Activated CD4-positive, alpha-beta T cell treated with anti-CD3 and anti-CD28 coated beads, Interleukin-2, amount 50 U/mL, for 16 hours (primary cell): Measurements from ENCODE around the gene ERCC2.
"Not testable (repeated sequence)": the region's sequence is repeated elsewhere in the genome, so short reads cannot be mapped to it uniquely, and the experiment has no call there.

ENCODE experiments used
- DNase-seq: peaks from one replicate; pipeline ENCODE4 v3.0.0-alpha.2; 2020

ERCC2 gene

DNA sequence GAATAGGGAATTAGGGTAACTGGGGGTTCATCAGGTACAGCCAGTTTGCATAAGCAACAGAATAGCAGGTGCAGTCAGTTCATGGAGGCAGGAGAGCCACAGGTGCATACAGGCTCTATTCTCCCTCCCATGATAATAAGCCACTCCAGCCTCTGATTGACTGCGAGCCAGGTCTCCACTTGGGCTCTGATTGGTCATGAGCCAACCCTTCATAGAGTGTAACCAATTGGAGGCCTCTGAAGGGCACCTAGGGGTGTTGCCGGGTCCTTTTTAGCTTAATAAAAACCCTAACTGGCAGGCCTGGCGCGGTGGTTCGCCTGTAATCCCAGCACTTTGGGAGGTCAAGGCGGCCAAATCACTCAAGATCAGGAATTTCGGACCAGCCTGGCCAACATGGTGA, 39.0 kb downstream of the ERCC2 start:
- no peak for DNase-seq

DNA sequence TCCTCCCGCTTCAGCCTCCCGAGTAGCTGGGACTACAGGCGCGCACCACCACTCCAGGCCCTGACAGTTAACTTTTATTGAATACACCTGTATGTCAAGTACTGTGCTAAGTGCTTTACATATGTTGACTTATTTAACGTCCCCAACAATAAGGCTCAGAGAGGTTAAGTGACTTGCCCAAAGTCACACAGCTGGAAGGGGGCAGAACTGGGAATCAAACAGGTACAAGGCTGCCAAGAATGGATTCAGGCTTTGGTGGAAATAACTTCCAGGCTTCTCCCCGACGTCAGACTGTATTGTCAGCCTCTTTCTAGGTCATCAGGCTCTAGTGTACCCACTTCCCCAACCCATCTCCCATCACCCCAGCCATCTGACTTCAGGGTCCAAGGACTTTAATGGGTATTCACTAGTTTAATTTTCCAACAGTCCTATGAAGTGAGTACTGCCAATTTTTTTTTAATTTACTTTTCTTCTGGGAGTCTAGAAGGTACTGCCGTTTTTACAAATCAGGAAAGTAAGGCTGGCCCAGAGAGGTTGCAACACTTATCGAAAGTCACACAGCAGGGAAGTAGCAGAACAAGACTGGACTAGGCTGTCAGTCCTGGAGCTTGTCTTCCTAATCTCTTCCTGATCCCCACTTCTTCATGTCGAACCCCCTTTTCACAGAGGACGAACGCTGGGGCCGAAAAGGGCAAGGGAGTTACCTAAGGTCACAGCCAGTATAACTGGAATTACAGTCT, 42.8 kb downstream of the ERCC2 start:
- no peak for DNase-seq

DNA sequence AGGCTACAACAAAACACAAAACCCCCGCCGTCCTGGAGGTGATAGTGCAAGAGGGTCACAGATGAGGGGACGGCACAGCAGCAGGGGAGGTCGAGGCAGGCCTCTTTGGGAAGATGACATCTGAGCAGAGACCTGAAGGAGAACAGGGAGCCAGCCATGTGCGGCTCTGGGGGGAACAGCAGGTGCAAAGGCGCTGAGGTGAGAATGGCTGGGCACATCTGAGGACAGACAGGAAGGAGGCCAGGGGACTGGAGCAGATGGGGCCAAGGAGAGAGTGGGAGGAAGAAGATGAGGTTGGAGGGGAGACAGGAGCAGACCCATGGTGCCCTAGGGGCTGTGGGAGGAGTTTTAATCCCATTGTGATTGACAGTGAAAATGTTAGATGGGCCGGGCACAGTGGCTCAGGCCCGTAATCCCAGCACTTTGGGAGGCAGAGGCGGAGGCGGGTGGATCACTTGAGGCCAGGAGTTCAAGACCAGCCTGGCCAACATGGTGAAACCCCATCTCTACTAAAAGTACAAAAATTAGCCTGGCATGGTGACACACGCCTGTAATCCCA, 45.9 kb downstream of the ERCC2 start:
- no peak for DNase-seq

DNA sequence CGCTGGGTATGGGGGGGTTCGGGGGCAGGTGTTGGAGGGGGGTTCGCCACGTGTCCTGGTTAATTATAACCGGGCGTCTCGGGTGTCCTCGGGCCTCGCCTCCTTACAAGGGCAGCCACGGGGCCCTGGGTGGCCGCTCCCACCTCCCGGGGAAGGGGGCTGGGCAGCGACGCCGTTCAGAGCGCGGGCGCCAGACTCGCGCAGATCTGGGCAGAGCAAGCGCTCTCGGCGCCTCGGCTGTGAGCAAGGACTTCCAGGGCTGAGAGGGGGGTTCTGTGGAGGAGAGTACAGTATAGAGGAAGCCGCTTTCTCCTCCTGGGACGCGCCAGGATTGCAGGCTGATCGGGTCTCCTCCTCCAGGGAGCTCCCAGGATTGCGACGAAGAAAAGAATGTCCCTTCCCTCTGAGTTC, 46.7 kb downstream of the ERCC2 start:
- DNase-seq: no peak

DNA sequence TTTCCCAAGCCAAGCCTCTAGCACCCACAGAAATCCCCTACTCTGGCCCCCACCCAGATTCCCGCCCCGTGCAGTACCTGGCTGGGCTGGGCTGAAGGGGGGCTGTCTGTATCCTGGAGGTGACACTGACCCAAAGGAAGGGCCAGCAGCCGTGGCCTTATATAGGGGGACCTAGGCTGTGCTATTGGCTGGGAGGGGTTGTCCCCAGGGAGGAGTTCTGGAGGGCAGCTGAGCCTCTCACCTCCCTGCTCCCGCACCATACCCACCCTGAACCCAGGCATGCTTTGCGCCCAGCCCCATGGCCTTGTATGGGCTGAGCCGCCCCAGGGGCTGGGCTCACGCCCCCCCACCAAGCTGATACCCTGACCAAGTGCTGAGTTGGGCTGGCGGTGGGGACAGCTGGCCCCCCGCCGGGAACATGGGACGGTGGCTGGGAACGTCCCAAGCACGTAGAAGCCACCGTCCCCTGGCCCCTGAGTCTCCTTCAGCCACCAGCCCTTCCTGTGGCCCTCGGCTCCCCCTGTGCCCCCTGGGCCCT, 47.6 kb downstream of the ERCC2 start, which contains the start of gene CKM:
CKM (minus strand) TSS at position 132 of the 538 bp plus-strand sequence. CDS start 3,162 bp downstream, outside the sequence.
- DNase-seq: no peak

DNA sequence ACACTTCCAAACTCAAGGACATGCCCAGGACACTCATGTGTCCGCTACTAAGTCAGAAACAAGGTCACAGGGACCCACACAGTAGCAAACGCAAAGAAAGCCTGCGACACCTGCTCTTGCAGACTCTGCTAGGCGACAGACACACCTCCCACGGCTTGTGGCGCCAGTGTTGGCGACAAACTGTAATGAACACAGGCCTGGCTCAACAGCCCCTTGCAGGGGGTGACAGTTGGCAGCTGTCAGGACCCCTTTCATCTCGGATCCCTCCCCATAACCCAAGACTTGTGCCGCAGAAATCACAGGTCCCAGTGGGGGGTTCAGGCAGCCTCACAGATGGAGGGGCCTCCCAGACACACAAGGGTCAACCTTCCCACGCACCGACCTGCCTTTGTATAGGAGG, 48.1 kb downstream of the ERCC2 start:
- DNase-seq: no peak

DNA sequence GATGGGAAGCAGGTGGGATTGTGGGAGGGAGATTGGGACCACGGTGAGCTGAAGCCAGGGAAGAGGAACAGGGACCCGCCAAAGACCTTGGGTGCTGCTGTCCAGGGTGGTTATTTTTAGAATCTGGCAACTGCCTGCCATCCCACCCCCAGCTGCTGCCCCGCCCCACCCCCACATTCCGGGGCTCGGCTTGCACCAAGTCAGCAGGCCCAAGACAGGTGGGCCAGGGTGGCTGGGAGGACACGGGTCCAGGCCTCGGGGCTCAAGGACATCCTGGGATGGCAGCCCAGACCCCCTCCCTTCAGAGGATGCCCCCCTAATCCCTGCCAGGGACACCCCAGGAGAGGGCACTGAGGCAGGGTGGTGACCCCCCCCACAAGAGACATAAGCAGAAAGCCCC, 48.5 kb downstream of the ERCC2 start:
- no peak for DNase-seq

DNA sequence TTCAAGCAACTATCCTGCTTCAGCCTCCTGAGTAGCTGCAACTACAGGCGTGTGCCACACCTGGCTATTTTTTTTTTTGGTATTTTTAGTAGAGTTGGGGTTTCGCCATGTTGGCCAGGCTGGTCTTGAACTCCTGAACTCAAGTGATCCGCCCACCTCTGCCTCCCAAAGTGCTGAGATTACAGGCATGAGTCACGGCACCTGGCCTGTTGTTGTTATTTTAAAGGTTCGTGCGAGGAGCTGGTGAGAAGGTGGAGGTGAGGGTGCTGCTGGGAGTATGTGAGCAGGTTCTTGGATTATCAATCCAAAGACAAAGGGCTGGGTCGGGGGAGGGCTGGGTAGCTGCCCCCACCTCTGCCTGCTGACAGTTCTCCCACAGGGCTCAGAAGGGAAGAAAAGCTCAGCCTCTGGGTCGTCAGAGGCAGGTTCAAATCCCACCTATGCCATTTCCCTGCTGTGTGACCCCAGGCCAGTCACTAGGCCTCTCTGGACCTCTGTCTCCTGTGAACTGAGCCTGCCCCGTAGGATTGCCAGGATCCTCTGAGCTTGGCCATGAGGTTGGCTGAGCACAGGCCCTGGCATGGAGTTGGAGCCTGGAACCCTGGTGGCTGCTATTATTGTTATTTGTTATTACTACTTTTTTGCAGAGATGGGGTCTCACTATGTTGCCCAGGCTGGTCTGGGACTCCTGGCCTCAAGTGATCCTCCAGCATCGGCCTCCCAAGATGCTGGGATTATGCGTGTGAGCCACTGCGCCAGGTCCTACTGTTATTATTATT, 49.2 kb downstream of the ERCC2 start:
- no peak for DNase-seq

DNA sequence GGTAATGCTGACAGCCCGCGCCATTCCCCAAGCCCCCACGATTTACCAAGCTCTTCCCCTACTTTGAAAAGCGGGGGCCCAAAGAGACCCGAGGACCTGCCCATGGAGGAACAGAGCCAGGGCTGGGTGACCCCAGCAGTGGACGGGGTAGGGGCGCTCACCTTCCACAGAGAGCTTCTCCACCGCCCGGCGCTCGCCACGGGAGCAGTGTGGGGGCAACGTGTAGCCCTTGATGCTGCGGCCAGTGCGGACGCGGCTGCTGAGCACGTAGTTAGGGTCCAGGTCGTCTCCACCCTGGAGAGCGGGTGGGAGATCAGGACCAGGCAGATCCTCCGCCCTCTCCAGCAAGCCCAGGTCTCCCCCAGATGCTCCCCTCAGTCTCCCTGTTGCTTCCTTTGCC, 55.1 kb downstream of the ERCC2 start:
- DNase-seq: no peak

DNA sequence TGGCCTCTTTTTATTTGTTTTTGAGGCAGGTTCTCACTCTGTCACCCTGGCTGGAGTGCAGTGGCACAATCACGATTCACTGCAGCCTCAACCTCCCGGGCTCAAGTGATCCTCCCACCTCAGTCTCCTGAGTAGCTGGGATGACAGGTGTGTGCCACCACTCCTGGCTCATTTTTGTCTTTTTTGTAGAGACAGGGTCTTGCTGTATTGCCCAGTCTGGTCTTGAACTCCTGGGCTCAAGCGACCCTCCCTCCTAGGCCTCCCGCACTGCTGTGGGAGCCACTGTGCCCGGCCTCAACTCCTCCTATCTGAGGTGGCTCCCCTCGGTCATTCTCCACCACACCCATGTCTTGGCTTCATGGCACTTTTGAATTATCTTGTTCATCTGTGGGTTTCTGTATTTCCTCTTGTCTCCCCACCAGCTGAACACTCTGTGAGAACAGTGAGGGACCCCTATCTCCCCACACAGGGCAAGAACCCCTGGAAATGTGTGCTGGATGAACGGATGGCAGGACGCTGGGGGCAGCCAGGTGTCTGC, 55.6 kb downstream of the ERCC2 start:
- DNase-seq: no peak

DNA sequence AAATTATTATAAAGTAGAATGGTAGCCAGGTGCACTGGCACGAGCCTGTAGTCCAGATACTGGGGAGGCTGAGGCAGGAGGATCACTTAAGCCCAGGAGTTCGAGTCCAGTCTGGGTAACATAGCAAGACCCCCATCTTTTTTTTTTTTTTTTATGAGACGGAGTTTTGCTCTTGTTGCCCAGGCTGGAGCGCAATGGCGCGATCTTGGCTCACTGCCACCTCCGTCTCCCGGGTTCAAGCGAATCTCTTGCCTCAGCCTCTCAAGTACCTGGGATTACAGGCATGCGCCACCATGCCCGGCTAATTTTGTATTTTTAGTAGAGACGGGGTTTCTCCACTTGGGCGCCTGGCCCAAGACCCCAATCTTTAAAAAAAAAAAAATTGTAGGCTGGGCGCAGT, 58.1 kb downstream of the ERCC2 start:
- not testable (repeated sequence) for DNase-seq

DNA sequence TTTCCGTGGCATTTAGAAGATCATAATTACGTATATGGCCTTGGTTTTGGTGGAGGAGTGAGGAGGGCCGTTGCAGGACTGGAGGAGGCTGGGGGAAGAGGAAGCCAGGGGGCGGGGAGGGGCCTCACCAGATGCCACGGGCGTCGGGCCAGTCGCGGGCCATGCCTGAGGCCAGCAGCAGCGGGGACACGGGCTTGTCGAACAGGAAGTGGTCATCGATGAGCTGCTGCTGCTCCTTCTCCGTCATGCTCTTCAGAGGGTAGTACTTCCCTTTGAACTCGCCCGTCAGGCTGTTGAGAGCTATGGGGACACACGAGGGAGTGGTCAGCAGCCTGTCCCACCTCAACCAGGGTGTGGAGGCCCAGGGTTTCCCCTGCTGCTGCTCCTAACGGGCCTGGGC, 58.8 kb downstream of the ERCC2 start:
- no peak for DNase-seq

DNA sequence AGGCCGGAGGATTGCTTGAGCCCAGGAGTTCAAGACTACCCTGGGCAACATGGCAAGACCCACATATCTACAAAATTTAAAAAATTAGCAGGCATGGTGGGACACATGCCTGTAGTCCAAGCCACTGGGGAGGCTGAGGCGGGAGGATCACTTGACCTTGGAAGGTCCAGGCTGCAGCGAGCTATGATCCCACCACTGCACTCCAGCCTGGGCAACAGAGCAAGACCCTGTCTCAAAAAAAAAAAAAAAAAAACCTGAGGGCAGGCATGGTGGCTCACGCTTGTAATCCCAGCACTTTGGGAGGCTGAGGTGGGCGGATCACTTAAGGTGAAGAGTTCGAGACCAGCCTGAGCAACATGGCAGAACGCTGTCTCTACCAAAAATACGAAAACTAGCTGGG, 61.1 kb downstream of the ERCC2 start:
- not testable (repeated sequence) for DNase-seq

DNA sequence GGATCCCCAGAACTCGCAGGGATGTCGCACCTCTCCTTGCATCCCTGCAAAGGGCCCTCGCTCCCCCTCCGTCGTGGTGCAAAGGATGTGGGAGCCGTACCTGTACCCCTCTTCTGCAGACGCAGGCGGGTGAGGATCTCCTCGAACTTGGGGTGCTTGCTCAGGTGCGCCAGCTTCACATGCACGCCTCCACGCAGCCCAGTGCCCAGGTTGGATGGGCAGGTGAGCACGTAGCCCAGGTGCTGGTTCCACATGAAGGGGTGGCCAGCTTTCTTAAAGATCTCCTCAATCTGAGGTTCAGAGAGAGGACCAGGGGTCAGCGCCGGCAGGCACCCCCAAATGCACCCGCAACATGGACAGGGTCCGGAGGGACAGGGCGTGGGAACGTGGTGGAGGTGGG, 63.0 kb downstream of the ERCC2 start:
- DNase-seq: no peak

DNA sequence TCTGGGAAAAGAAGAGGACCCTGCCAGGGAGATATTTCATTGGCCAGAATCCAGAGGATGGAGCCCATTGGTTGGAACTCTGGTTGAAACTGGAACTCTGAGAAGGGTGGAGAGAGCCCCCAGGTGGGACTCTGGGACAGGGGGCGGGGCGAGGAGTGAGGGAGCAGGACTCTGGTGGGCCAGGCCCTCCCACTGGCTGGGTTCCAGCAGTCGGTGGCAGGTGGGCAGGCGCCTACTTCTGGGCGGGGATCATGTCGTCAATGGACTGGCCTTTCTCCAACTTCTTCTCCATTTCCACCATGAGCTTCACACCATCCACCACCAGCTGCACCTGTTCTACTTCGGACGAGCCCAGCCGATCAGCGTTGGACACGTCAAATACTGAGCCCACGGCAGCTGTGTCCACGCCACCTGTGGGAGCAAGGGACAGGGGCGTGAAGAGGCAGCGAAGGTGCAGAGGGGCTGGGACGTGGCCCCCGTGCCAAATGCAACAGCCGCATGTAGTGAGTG, 63.8 kb downstream of the ERCC2 start:
- DNase-seq: no peak

DNA sequence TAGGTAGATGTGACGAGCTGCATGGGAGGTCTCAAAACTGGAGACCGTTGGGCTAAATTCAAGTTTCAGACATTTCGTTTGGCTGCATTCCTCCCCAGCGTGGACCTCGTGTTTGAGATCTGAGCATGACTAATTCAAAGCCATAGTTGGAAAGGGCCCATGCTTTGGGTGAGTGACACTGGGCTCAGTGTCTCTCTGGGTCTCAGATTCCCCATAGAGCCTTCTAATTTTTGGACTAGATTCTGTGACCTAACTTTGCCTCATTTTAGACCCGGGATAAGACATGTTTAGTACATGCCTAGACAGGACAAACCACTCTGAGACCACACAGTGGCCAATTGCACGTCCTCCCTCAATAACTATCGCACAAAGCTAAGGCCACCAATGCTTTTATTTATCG, 64.3 kb downstream of the ERCC2 start:
- DNase-seq: no peak

DNA sequence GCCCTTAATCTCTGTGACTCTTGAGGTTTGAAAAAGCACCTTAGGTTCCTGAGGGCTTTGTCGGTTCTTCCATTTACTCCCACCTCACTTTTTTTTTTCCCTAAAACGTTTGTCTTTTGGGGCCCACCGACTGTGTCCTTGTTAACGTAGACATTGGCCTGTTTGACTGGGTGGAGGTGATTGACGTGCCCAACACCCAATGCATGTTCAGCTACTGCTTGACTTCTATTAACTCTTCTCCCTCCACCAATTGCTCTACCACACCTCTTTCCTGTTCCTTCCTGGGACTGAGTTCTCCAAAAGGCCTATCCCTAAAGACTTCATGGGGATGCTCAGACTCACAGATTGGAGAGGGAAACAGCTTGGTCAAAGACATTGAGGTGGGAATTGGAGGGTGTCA, 65.0 kb downstream of the ERCC2 start:
- DNase-seq: no peak

DNA sequence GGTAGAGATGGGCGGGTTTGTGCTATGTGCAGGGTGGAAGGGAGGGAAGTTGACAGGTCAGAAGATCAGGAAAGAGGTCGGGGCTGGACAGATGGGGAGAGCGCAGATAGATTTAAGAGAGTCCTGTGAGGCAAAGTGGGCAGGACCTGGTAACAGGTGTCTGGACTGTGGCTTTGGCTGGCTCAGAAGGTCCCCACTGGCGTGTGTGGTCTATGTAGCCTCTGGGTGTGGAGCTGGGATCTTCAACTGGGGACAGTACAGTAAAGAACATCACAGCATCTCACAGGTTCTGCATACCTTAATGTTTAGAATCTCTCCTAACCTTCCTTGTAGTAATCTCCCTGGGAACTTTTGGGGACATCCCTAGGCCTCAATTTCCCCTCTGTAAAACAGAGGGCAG, 65.4 kb downstream of the ERCC2 start:
- no peak for DNase-seq

DNA sequence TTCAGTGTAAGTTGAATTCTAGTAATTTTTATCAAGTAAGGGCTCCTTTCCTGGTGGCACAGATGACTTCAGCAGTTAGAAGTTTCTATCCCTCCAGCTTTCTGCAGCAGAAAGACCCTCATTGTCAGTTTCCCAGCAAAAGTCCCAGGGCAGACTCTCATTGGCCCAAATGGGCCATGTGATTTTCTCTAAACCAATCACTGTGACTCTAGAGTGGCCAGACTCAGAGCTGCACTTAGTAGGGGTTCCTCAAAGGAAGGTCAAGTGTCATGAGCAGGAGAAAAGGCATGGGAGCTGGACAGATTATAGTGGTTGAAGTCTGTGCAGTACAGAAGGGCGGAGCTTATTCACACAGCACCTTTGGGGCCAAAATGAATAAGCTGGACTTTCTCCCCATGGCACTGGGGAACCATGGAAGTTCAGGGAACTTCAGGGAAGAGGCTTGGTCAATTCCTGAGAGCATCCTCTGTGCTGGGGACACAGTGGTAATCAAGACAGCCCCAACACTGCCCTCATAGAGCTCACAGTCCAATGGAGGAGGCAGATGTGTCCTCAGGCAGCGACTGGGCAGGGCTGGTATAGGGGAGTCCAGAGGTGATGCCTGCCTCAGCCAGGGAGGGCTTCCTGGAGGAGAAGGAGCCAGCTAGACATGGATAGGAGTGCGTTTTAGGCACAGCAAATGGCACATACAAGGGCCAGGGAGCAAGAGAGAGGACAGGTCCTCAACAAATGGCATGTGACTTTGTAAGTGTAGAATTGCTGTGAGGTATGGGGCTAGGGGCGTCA, 66.0 kb downstream of the ERCC2 start:
- no peak for DNase-seq

DNA sequence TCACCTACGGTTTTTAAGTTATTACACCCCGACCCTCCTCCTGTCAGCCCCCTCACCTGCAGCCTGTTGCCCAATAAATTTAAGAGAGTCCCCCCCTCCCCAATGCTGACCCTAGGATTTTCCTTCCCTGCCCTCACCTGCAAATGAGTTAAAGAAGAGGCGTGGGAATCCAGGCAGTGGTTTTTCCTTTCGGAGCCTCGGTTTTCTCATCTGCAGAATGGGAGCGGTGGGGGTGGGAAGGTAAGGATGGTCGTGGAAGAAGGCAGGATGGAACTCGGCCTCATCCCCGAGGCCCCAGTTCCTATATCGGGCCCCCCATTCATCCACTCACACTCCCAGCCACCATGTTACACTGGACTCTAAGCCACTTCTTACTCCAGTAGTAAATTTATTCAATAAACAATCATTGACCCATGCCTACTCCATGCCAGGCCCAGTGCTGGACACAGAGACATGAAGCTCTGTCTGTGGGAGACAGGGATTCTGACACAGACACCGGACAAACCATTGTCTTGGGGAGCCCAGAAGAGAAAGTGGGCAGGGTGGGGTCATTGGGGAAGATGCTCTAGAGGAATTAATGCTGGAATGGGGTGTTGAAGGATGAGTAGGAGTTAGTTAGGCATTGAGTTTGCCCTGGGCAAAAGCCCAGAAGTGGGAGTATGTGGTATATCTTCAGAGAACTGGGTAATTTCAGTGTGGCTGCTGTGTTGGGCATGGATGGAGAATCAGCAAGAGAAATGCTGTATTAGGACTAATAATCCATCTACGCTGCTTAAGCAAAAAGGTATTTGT, 66.9 kb downstream of the ERCC2 start:
- DNase-seq: no peak

DNA sequence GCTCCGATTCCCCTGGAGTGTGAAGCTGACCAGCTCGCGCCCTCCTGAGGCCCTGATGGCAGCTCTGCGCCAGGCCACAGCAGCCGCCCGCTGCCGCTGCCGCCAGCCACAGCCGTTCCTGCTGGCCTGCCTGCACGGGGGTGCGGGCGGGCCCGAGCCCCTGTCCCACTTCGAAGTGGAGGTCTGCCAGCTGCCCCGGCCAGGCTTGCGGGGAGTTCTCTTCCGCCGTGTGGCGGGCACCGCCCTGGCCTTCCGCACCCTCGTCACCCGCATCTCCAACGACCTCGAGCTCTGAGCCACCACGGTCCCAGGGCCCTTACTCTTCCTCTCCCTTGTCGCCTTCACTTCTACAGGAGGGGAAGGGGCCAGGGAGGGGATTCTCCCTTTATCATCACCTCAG, 68.0 kb downstream of the ERCC2 start:
- DNase-seq: no peak
